HG02571 (cell line): Measurements from ENCODE around the gene SRGAP3.

Experiments
- ATAC-seq: cut with Tn5 transposase; IDR thresholded peaks from one replicate; pipeline ENCODE4 v1.9.1; 2021; ENCODE audit warnings: mild to moderate bottlenecking, moderate library complexity; ENCODE audit not compliant: unreplicated experiment

SRGAP3 gene

GRCh38 chr3:9066775-9067174 is 182.7 kb downstream of the SRGAP3 start:
- no peak for ATAC-seq

GRCh38 chr3:9066141-9066540 is 183.3 kb downstream of the SRGAP3 start:
- no peak for ATAC-seq

- no peak for ATAC-seq
Observed at GRCh38 chr3:9064850-9065249, 184.6 kb downstream of the SRGAP3 start.

- ATAC-seq, result no peak
Observed at GRCh38 chr3:9064251-9064650, 185.2 kb downstream of the SRGAP3 start.

- ATAC-seq, result no peak
Observed at GRCh38 chr3:9062570-9062969, 186.9 kb downstream of the SRGAP3 start.

- no peak for ATAC-seq
Observed at GRCh38 chr3:9061634-9062033, 187.8 kb downstream of the SRGAP3 start.

GRCh38 chr3:9059489-9060400 is 189.7 kb downstream of the SRGAP3 start:
- ATAC-seq, result no peak

GRCh38 chr3:9056581-9056980 is 192.9 kb downstream of the SRGAP3 start:
- no peak for ATAC-seq

- ATAC-seq, result no peak
Observed at GRCh38 chr3:9047452-9048346, 201.7 kb downstream of the SRGAP3 start.

- ATAC-seq, result no peak
Observed at GRCh38 chr3:9045371-9045770, 204.1 kb downstream of the SRGAP3 start.

GRCh38 chr3:9043063-9043462 is 206.4 kb downstream of the SRGAP3 start:
- ATAC-seq, result no peak

- ATAC-seq, result no peak
Observed at GRCh38 chr3:9041626-9042025, 207.8 kb downstream of the SRGAP3 start.

- ATAC-seq, result no peak
Observed at GRCh38 chr3:9040996-9041395, 208.4 kb downstream of the SRGAP3 start.

GRCh38 chr3:9037144-9037711 is 212.2 kb downstream of the SRGAP3 start:
- ATAC-seq, result no peak

GRCh38 chr3:9036404-9037131 is 212.9 kb downstream of the SRGAP3 start:
- no peak for ATAC-seq

GRCh38 chr3:9035961-9036360 is 213.5 kb downstream of the SRGAP3 start:
- ATAC-seq, result no peak

GRCh38 chr3:9035473-9035872 is 214.0 kb downstream of the SRGAP3 start:
- no peak for ATAC-seq

- no peak for ATAC-seq
Observed at GRCh38 chr3:9033867-9034266, 215.6 kb downstream of the SRGAP3 start.

GRCh38 chr3:9032231-9032777 is 217.1 kb downstream of the SRGAP3 start:
- no peak for ATAC-seq

- ATAC-seq, result no peak
Observed at GRCh38 chr3:9030034-9030433, 219.4 kb downstream of the SRGAP3 start.
